Measurements from ENCODE around the gene COL4A2. TPM values are rescaled to one million over a fixed set of nuclear protein-coding genes. Genes with fewer than 3 reads are reported as not detected.

COL4A2 gene
- total and polyA plus RNA-seq, 7 experiments from 2014 or later: 0.05 TPM; not detected in 6

DNA sequence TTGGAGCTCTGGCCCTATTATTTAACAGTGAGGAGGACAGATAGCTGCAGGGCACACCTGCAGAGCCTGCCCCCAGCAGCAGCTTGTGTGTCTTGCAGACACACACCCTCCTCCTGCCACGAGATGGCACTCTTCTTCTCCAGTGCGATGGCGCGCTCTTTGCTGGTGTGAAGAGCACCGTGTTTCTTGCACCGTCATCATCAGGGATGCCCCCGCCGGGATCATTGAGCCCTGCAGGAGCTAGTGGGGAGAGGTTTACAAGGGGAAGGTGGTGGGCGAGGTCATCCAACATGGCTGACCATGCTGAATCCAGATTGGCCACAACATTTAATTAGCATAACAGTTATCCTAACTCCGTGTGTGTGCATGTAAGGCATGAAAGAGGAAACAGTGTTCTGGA is 148.9 kb downstream of the COL4A2 start:
- Histone ChIP-seq H3K27ac (ENCODE audit: low read depth, low read length) (no peak overlapping the region), H3K36me3 (ENCODE audit: control insufficient read depth in 2 of 3, insufficient read depth in 3 of 3, low read length in 3 of 3) (no peaks in the 10 kb centered on the region), H3K27me3 (ENCODE audit: control insufficient read depth in 2 of 2, insufficient read depth in 2 of 2, low read length in 2 of 2) (no peaks in the 10 kb centered on the region), H3K4me1 (ENCODE audit: control insufficient read depth in 2 of 2, insufficient read depth in 2 of 2, low read length in 2 of 2) (no peaks in the 10 kb centered on the region), H3K9me3 (ENCODE audit: control insufficient read depth in 2 of 3, low read length in 3 of 3) (no peaks in the 10 kb centered on the region), H3K4me3 (ENCODE audit: low read length) (no peak overlapping the region)
- Mint-ChIP-seq H3K36me3 (no peaks in the 10 kb centered on the region), H3K4me1 (peaks cover 2 to 6% (median 5%) of the 10 kb centered on the region in 7 donors), H3K4me3 (peak overlapping the region in 9 of 10 donors; percentile 3 to 74 (median 45)), H3K9me3 (no peaks in the 10 kb centered on the region), H3K27me3 (peaks cover 14 to 29% (median 19%) of the 10 kb centered on the region in 5 donors), H3K27ac (no peak overlapping the region)
- peak; percentile 21 to 58 (median 44) for DNase-seq
- ChIA-PET CTCF (interaction anchor here (0.6 to 2.4 kb wide), 8 partner anchors 8 to 363 kb away, joined by 3 to 6 read pairs (median 4); no protein-coding TSS in a partner anchor), POLR2A (no interaction called here)
- peak; percentile 87 for ATAC-seq
- intact Hi-C loops (cut with micrococcal nuclease): loop anchor here (1.0 to 10.0 kb wide), 5 partner anchors 106 to 1989 kb away; partner anchors contain the start of genes NAXD (in 1 of the 2) and RAB20 (in 1 of the 2)

DNA sequence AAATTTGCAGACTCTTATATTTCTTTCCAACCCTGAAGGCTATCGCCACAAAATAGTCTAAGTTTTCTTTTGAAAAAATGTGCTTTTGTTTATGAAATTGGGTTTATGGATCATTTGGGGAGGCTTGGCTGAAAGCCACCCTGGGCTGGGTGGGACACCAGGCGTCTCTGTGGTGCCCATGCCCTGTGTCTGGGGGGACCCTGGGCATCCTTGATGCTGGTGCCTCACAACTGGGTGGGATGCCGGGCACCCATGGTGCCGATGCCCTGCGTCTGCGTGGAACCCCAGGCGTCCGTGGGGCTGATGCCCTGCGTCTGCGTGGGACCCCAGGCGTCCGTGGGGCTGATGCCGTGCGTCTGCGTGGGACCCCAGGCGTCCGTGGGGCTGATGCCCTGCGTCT is 149.5 kb downstream of the COL4A2 start:
- intact Hi-C loops (cut with micrococcal nuclease): loop anchor here (1.0 to 10.0 kb wide), 5 partner anchors 106 to 1988 kb away; partner anchors contain the start of genes NAXD (in 1 of the 2) and RAB20 (in 1 of the 2)
- H3K9me3 ChIP-seq (ENCODE audit: control insufficient read depth in 2 of 3, low read length in 3 of 3): no peaks in the 10 kb centered on the region
- H3K27ac Mint-ChIP-seq: no peak overlapping the region
- ChIA-PET POLR2A (no interaction called here), CTCF (interaction anchor here (1.4 to 2.4 kb wide), 2 partner anchors 8 to 70 kb away, joined by 4 to 6 read pairs; no protein-coding TSS in a partner anchor)
- H3K4me1 Mint-ChIP-seq: peaks cover 2 to 6% (median 5%) of the 10 kb centered on the region in 7 donors
- no peak overlapping the region for H3K4me3 ChIP-seq (ENCODE audit: low read length)
- DNase-seq (no peak), ATAC-seq (no peak)
- no peaks in the 10 kb centered on the region for H3K36me3 ChIP-seq (ENCODE audit: control insufficient read depth in 2 of 3, insufficient read depth in 3 of 3, low read length in 3 of 3)
- no peak overlapping the region for H3K27ac ChIP-seq (ENCODE audit: low read depth, low read length)
- H3K36me3 Mint-ChIP-seq: no peaks in the 10 kb centered on the region
- no peak overlapping the region for H3K4me3 Mint-ChIP-seq
- H3K9me3 Mint-ChIP-seq: no peaks in the 10 kb centered on the region
- no peaks in the 10 kb centered on the region for H3K27me3 ChIP-seq (ENCODE audit: control insufficient read depth in 2 of 2, insufficient read depth in 2 of 2, low read length in 2 of 2)
- H3K4me1 ChIP-seq (ENCODE audit: control insufficient read depth in 2 of 2, insufficient read depth in 2 of 2, low read length in 2 of 2): no peaks in the 10 kb centered on the region
- peaks cover 14 to 29% (median 19%) of the 10 kb centered on the region in 5 donors for H3K27me3 Mint-ChIP-seq

DNA sequence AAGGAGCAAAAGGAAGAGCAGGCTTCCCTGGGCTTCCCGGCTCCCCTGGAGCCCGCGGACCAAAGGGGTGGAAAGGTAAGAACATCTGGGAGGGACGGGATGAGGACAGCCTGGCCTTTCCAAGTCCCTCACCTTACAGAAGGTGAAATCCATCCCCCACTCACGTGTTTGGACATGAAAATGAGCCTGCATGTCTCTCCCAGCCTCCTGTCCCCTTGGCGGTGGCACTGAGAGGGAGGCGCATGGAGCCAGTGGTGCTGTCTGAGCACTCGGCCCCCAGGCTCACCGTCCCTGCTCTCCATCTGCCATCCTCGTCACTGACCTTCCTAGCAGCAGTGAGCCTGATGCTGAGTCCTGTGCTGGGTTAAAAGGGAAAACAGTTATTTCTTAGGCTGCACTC is 150.3 kb downstream of the COL4A2 start:
- peaks cover 14 to 29% (median 19%) of the 10 kb centered on the region in 5 donors for H3K27me3 Mint-ChIP-seq
- peaks cover 2 to 6% (median 5%) of the 10 kb centered on the region in 7 donors for H3K4me1 Mint-ChIP-seq
- ATAC-seq: no peak
- ChIA-PET POLR2A (no interaction called here), CTCF (no interaction called here)
- DNase-seq: no peak
- H3K9me3 ChIP-seq (ENCODE audit: control insufficient read depth in 2 of 3, low read length in 3 of 3): no peaks in the 10 kb centered on the region
- no peaks in the 10 kb centered on the region for H3K27me3 ChIP-seq (ENCODE audit: control insufficient read depth in 2 of 2, insufficient read depth in 2 of 2, low read length in 2 of 2)
- no peaks in the 10 kb centered on the region for H3K9me3 Mint-ChIP-seq
- no peaks in the 10 kb centered on the region for H3K4me1 ChIP-seq (ENCODE audit: control insufficient read depth in 2 of 2, insufficient read depth in 2 of 2, low read length in 2 of 2)
- H3K36me3 Mint-ChIP-seq: no peaks in the 10 kb centered on the region
- peak overlapping the region in 1 of 10 donors; percentile 18 for H3K4me3 Mint-ChIP-seq
- no peak overlapping the region for H3K27ac Mint-ChIP-seq
- H3K36me3 ChIP-seq (ENCODE audit: control insufficient read depth in 2 of 3, insufficient read depth in 3 of 3, low read length in 3 of 3): no peaks in the 10 kb centered on the region
- intact Hi-C loops (cut with micrococcal nuclease): loop anchor here (10.0 kb wide), 3 partner anchors 107 to 1987 kb away; partner anchors contain the start of genes NAXD (in 1 of the 2) and RAB20 (in 1 of the 2)
- H3K27ac ChIP-seq (ENCODE audit: low read depth, low read length): no peak overlapping the region
- H3K4me3 ChIP-seq (ENCODE audit: low read length): no peak overlapping the region

DNA sequence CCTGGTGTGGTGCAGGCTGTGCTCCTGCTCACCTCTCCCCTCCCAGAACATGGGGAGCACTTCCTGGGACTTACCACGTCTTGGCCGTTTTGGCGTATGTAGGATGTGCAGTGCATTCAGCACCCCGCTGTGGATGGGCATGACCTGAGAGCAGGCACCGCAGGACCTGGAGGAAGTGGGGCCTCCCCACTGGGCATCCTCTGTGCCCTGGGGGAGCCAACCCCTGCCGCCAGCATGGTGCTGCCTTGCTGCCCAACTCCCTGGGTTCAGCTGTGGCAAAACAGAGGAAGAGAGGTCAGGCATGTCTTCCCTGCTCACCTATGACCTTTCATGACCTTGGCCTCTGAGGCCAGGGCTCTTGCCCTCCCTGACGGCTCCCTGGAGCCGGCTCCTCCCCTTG is 150.9 kb downstream of the COL4A2 start:
- H3K36me3 ChIP-seq (ENCODE audit: control insufficient read depth in 2 of 3, insufficient read depth in 3 of 3, low read length in 3 of 3): no peaks in the 10 kb centered on the region
- no peak overlapping the region for H3K4me3 ChIP-seq (ENCODE audit: low read length)
- H3K9me3 ChIP-seq (ENCODE audit: control insufficient read depth in 2 of 3, low read length in 3 of 3): no peaks in the 10 kb centered on the region
- Mint-ChIP-seq H3K36me3 (no peaks in the 10 kb centered on the region), H3K27ac (no peak overlapping the region), H3K9me3 (no peaks in the 10 kb centered on the region), H3K4me3 (no peak overlapping the region), H3K27me3 (peaks cover 16 to 29% (median 20%) of the 10 kb centered on the region in 5 donors), H3K4me1 (peaks cover 2 to 6% (median 5%) of the 10 kb centered on the region in 7 donors)
- ChIA-PET CTCF (no interaction called here), POLR2A (no interaction called here)
- DNase-seq (no peak), ATAC-seq (no peak)
- intact Hi-C loops (cut with micrococcal nuclease): loop anchor here (10.0 kb wide), 3 partner anchors 107 to 1987 kb away; partner anchors contain the start of genes NAXD (in 1 of the 2) and RAB20 (in 1 of the 2)
- H3K27ac ChIP-seq (ENCODE audit: low read depth, low read length): no peak overlapping the region
- H3K27me3 ChIP-seq (ENCODE audit: control insufficient read depth in 2 of 2, insufficient read depth in 2 of 2, low read length in 2 of 2): no peaks in the 10 kb centered on the region
- no peaks in the 10 kb centered on the region for H3K4me1 ChIP-seq (ENCODE audit: control insufficient read depth in 2 of 2, insufficient read depth in 2 of 2, low read length in 2 of 2)

DNA sequence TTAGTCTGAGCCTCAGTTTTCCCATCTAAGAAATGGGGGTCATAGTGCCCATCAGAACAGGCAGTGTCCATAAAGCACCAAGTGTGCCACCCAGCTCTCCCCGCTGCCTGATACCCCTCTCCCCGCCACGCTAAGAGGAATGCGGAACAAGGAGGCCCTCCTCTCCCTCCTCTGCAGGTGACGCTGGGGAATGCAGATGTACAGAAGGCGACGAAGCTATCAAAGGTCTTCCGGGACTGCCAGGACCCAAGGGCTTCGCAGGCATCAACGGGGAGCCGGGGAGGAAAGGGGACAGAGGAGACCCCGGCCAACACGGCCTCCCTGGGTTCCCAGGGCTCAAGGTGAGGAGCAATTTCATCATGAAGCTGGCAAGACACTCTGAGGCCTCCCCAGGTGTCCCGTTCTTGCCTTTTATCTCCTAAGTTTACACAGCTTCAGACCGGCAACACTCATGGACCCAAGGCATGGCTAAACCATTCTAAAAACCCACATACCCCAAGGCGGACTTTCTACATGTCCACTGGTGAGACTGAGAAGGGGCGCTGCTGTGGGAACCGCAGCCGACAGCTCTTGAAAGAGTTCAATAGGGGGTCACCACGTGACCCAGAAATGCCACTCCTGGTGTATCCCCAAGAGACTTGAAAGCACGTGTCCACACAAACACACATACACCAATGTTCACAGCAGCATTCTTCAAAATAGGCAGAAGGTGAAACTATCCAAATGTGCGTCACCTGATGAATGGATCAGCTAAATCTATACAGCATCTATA is 151.7 kb downstream of the COL4A2 start:
- no peak overlapping the region for H3K4me3 ChIP-seq (ENCODE audit: low read length)
- no peak overlapping the region for H3K27ac Mint-ChIP-seq
- no peaks in the 10 kb centered on the region for H3K4me1 ChIP-seq (ENCODE audit: control insufficient read depth in 2 of 2, insufficient read depth in 2 of 2, low read length in 2 of 2)
- no peaks in the 10 kb centered on the region for H3K9me3 ChIP-seq (ENCODE audit: control insufficient read depth in 2 of 3, low read length in 3 of 3)
- no peak overlapping the region for H3K4me3 Mint-ChIP-seq
- H3K4me1 Mint-ChIP-seq: peaks cover 2 to 6% (median 5%) of the 10 kb centered on the region in 7 donors
- DNase-seq (no peak), ATAC-seq (no peak)
- ChIA-PET POLR2A (no interaction called here), CTCF (no interaction called here)
- H3K27ac ChIP-seq (ENCODE audit: low read depth, low read length): no peak overlapping the region
- intact Hi-C loops (cut with micrococcal nuclease): loop anchor here (10.0 kb wide), 3 partner anchors 106 to 1986 kb away; partner anchors contain the start of genes NAXD (in 1 of the 2) and RAB20 (in 1 of the 2)
- H3K27me3 Mint-ChIP-seq: peaks cover 14 to 29% (median 23%) of the 10 kb centered on the region in 5 donors
- H3K36me3 ChIP-seq (ENCODE audit: control insufficient read depth in 2 of 3, insufficient read depth in 3 of 3, low read length in 3 of 3): no peaks in the 10 kb centered on the region
- H3K9me3 Mint-ChIP-seq: no peaks in the 10 kb centered on the region
- H3K36me3 Mint-ChIP-seq: no peaks in the 10 kb centered on the region
- H3K27me3 ChIP-seq (ENCODE audit: control insufficient read depth in 2 of 2, insufficient read depth in 2 of 2, low read length in 2 of 2): no peaks in the 10 kb centered on the region

DNA sequence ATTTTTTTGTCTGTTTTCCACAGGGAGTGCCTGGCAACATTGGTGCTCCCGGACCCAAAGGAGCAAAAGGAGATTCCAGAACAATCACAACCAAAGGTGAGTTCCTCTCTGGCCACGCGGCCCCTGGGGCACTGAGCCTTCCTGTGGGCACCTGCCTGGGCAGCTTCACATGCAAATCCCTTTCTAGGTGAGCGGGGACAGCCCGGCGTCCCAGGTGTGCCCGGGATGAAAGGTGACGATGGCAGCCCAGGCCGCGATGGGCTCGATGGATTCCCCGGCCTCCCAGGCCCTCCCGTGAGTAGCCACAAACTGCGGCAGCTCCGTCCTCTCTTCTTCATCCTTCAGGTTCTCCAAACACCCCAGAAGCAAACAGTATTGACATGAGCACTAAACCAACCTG is 155.0 kb downstream of the COL4A2 start:
- Histone ChIP-seq H3K27me3 (ENCODE audit: control insufficient read depth in 2 of 2, insufficient read depth in 2 of 2, low read length in 2 of 2) (no peaks in the 10 kb centered on the region), H3K9me3 (ENCODE audit: control insufficient read depth in 2 of 3, low read length in 3 of 3) (no peaks in the 10 kb centered on the region), H3K4me3 (ENCODE audit: low read length) (no peak overlapping the region), H3K27ac (ENCODE audit: low read depth, low read length) (no peak overlapping the region), H3K4me1 (ENCODE audit: control insufficient read depth in 2 of 2, insufficient read depth in 2 of 2, low read length in 2 of 2) (no peaks in the 10 kb centered on the region), H3K36me3 (ENCODE audit: control insufficient read depth in 2 of 3, insufficient read depth in 3 of 3, low read length in 3 of 3) (no peaks in the 10 kb centered on the region)
- H3K27me3 Mint-ChIP-seq: peaks cover 6 to 17% (median 12%) of the 10 kb centered on the region in 5 donors
- peaks cover 0 to 7% (median 0%) of the 10 kb centered on the region in 7 donors for H3K4me1 Mint-ChIP-seq
- no peaks in the 10 kb centered on the region for H3K36me3 Mint-ChIP-seq
- ChIA-PET CTCF (no interaction called here), POLR2A (no interaction called here)
- H3K4me3 Mint-ChIP-seq: no peak overlapping the region
- ATAC-seq: no peak
- intact Hi-C loops (cut with micrococcal nuclease): no loop called here
- no peak overlapping the region for H3K27ac Mint-ChIP-seq
- no peak for DNase-seq
- peaks cover 0 to 2% (median 0%) of the 10 kb centered on the region in 11 donors for H3K9me3 Mint-ChIP-seq
